PC-9 (cell line): ENCODE data around the gene UTP4.

Experiments used
- CTCF ChIP-seq: fragments of 200-600 bp; sonication (generic); conservative IDR thresholded peaks from 2 replicates; pipeline ENCODE4 v1.6.1; 2017; ENCODE audit warnings: mixed run types, antibody characterized with exemption, mild to moderate bottlenecking, moderate library complexity
- EZH2 ChIP-seq: fragments of 200-600 bp; sonication (generic); IDR thresholded peaks from 2 replicates; pipeline ENCODE4 v1.8.0; 2017; ENCODE audit warnings: antibody characterized with exemption, low read depth

- TF ChIP-seq CTCF (no peak), EZH2 (no peak)
These were observed 25.7 kb upstream of the UTP4 start for GRCh38 chr16:69106491-69107315.
